ENCODE data around the gene ACAP3.

DNA sequence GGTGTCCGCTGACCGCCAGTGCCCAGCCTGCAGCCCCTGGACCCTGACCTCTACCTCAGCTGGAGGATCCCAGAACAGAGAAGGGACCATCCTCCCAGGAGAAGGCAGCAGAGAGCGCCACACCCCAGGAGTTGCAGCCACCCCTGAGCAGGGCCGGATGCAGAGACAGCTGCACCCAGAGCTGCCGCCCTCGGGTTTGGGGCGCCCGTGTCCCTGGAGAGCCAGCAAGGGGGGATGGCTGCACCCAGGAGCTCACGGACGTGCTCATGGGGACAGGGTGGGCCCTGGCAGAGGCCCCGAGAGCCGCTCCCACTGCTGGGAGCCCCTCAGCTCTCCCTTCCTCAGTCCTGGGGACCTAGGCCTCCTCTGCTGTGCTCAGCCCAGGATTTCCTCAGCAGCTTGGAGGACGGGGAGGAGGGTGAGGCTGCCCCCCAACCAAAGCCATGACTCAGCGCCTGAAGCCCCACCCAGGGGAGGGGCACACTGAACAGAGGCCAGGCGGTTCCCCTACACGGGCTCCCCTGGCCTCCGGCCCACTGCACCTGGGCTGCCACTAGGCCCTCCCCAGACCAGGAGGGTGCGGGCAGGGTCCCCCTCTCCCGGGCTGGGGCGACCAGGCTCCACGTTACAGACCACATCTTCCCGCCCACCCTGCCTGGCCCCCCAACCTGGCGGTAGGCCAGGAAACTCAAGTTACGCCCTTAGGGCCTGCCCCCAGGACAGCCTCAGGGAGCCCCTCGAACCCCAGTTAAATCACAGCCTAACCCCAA is 2.2 kb downstream of the ACAP3 start:
- TF ChIP-seq CTCF (IDR thresholded peaks at IDR 0.05 in 2 of 3, conservative IDR thresholded peaks at IDR 0.05 in 1 of 3; ENCODE audit: control insufficient read depth in 2 of 3, extremely low read depth in 1 of 3, insufficient read depth in 1 of 3, low read depth in 3 of 3, low read length in 3 of 3) (peak; percentile 2 to 42 (median 20); a peak in 3 of 6 replicates), LARP7 (IDR thresholded peaks at IDR 0.05) (no peak; the same call in 1 of the 2 replicates), ZNF24 (IDR thresholded peaks at IDR 0.05) (no peak), SMARCA5 (IDR thresholded peaks at IDR 0.05) (no peak), EZH2 (IDR thresholded peaks at IDR 0.05; ENCODE audit: borderline replicate concordance, control insufficient read depth, low read depth, low read length) (no peak), PAX8 (IDR thresholded peaks at IDR 0.05) (no peak)
